Testis (tissue), 2 donors: ENCODE data around the gene KCNQ5.

Experiments
- POLR2A ChIP-seq: fragments of 450-650 bp; IDR thresholded peaks from one replicate; pipeline ENCODE4 v1.6.1; 2017; ENCODE audit warnings: antibody characterized with exemption, mild to moderate bottlenecking, moderate library complexity
- TF ChIP-seq, protein P1 (sequence below), 3 experiments: fragments of 450-650 bp in 2 of 3; fragments of 200-600 bp in 1 of 3; sonication (generic) in 1 of 3; IDR thresholded peaks; one replicate each; pipeline ENCODE4 v1.5.1; 2016 to 2019; ENCODE audit warnings: antibody characterized with exemption in 3 of 3, mild to moderate bottlenecking in 2 of 3, moderate library complexity in 1 of 3

- TF ChIP-seq, protein P1, sequence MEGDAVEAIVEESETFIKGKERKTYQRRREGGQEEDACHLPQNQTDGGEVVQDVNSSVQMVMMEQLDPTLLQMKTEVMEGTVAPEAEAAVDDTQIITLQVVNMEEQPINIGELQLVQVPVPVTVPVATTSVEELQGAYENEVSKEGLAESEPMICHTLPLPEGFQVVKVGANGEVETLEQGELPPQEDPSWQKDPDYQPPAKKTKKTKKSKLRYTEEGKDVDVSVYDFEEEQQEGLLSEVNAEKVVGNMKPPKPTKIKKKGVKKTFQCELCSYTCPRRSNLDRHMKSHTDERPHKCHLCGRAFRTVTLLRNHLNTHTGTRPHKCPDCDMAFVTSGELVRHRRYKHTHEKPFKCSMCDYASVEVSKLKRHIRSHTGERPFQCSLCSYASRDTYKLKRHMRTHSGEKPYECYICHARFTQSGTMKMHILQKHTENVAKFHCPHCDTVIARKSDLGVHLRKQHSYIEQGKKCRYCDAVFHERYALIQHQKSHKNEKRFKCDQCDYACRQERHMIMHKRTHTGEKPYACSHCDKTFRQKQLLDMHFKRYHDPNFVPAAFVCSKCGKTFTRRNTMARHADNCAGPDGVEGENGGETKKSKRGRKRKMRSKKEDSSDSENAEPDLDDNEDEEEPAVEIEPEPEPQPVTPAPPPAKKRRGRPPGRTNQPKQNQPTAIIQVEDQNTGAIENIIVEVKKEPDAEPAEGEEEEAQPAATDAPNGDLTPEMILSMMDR (IDR thresholded peaks at IDR 0.05), result no peak
- TF ChIP-seq POLR2A, result no peak
Observed at GRCh38 chr6:72788188-72788587, 166.3 kb downstream of the KCNQ5 start.
